ENCODE results near the gene SHOC2.

SHOC2 gene

DNA sequence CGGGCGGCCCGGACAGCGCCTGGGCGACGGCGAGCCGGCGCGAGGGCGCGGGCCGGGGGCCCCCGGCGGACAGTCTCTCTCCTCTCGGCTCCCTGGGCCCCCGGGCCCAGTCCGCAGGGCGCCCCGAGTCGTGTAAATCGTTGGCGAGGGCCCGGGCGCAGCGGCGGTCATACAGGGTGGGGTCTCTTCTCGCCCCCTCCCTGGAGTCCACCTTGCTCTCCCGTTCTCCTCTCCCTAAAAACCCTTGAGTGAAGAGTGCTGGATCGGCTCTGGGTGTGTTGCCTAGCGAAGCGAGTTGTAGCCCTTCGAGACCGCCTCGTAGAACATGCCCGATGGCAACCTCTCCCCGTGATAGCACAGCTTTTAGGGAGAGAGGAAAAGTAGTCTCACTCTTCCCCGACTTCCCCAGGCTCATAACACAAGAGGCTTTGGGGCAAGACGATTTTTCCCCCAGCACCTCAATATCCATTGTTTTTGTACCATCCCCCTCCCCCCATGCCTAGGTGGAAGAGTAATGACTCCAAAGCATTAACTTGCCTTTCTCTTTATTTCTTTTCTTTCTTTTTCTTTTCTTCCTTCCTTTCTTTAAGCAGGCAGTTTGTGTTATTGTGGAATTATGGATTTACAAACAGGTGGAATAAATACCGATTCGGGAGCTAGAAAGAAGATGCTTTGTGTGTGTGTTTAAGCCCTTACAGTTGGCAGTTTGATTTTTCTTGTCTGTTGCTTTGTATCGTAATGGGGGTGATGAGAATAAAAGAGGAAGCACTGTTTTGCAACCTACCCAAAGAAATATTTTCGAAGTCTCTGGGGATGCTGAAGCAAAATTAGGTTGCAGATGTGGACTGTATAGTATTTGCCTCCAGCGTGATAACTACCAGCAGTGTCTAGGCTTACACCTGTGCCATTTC, 822 bp downstream of the SHOC2 start:
- Histone ChIP-seq H4K8ac (ENCODE audit: low read depth, low read length) (no peak overlapping the region), H3K4ac (ENCODE audit: low read depth, low read length) (peak overlapping the region; percentile 72), H3K4me3 (ENCODE audit: low read length) (peak overlapping the region; percentile 87), H3K79me1 (ENCODE audit: low read length) (peaks cover 2% of the 10 kb centered on the region), H3K27me3 (ENCODE audit: insufficient read depth, low read length, poor library complexity) (no peaks in the 10 kb centered on the region), H3K23ac (ENCODE audit: low read length) (no peak overlapping the region), H3K4me1 (ENCODE audit: control insufficient read depth, low read depth, low read length) (peaks cover 5% of the 10 kb centered on the region), H3K79me2 (ENCODE audit: control insufficient read depth, insufficient read depth, low read length) (peaks cover 19% of the 10 kb centered on the region), H3K27ac (ENCODE audit: low read depth, low read length) (peak overlapping the region; percentile 93), H2BK120ac (ENCODE audit: low read depth, low read length) (peak overlapping the region; percentile 4), H3K36me3 (ENCODE audit: control insufficient read depth, insufficient read depth, low read length) (no peaks in the 10 kb centered on the region), H2AK5ac (ENCODE audit: low read length) (no peak overlapping the region), H3K9ac (ENCODE audit: low read length) (peak overlapping the region; percentile 86), H2BK15ac (replicated peaks; ENCODE audit: low read depth) (no peak overlapping the region), H3K18ac (ENCODE audit: low read length) (peak overlapping the region; percentile 78), H4K5ac (ENCODE audit: low read length) (no peak overlapping the region), H2BK5ac (ENCODE audit: low read length) (no peak overlapping the region), H3K56ac (ENCODE audit: low read length) (peak overlapping the region; percentile 95), H3K4me2 (ENCODE audit: low read length) (peak overlapping the region; percentile 33)
- peak; percentile 80 for DNase-seq
- no CpG with 5 or more reads among the region's 44 CpGs for WGBS (ENCODE audit: extremely low coverage, insufficient coverage, low lambda C conversion rate)

- DNase-seq = no peak
- H3K36me3 ChIP-seq (ENCODE audit: control insufficient read depth, insufficient read depth, low read length) = no peaks in the 10 kb centered on the region
- H4K5ac ChIP-seq (ENCODE audit: low read length) = no peak overlapping the region
- H3K18ac ChIP-seq (ENCODE audit: low read length) = no peak overlapping the region
- no peak overlapping the region for H3K23ac ChIP-seq (ENCODE audit: low read length)
- H3K4me2 ChIP-seq (ENCODE audit: low read length) = no peak overlapping the region
- no peaks in the 10 kb centered on the region for H3K4me1 ChIP-seq (ENCODE audit: control insufficient read depth, low read depth, low read length)
- no peak overlapping the region for H3K4me3 ChIP-seq (ENCODE audit: low read length)
- H3K4ac ChIP-seq (ENCODE audit: low read depth, low read length) = no peak overlapping the region
- no peak overlapping the region for H2AK5ac ChIP-seq (ENCODE audit: low read length)
- no CpG with 5 or more reads among the region's 2 CpGs for WGBS (ENCODE audit: extremely low coverage, insufficient coverage, low lambda C conversion rate)
- no peak overlapping the region for H4K8ac ChIP-seq (ENCODE audit: low read depth, low read length)
- H2BK5ac ChIP-seq (ENCODE audit: low read length) = no peak overlapping the region
- H3K27ac ChIP-seq (ENCODE audit: low read depth, low read length) = no peak overlapping the region
- H3K9ac ChIP-seq (ENCODE audit: low read length) = no peak overlapping the region
- H3K79me1 ChIP-seq (ENCODE audit: low read length) = peaks cover 4% of the 10 kb centered on the region
- no peaks in the 10 kb centered on the region for H3K27me3 ChIP-seq (ENCODE audit: insufficient read depth, low read length, poor library complexity)
- no peak overlapping the region for H2BK120ac ChIP-seq (ENCODE audit: low read depth, low read length)
- no peak overlapping the region for H3K56ac ChIP-seq (ENCODE audit: low read length)
- peaks cover 38% of the 10 kb centered on the region for H3K79me2 ChIP-seq (ENCODE audit: control insufficient read depth, insufficient read depth, low read length)
- no peak overlapping the region for H2BK15ac ChIP-seq (replicated peaks; ENCODE audit: low read depth)
Measured at GRCh38 chr10:110923856-110924493, 4.6 kb downstream of the SHOC2 start.

DNA sequence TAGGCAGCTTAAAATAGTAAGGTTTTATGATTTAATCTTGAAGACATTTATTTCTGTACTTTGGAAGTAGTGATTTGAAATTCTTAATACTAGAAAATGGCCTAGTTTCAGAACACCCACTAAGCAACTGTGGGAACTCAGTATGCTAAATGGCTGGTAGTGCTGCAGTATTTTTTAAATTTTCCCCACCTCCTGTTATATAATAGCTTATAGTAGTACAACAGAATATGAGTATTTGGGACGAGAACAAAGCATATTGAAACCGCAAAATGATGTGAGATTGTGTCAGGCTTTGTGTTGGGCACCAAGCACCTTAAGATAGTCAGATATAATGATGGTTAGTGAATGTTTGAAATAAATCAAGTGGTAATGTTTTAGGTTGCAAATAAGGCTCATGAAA, 8.1 kb downstream of the SHOC2 start:
- H3K79me2 ChIP-seq (ENCODE audit: control insufficient read depth, insufficient read depth, low read length) = peaks cover 30% of the 10 kb centered on the region
- no peak overlapping the region for H3K27ac ChIP-seq (ENCODE audit: low read depth, low read length)
- no peak overlapping the region for H2AK5ac ChIP-seq (ENCODE audit: low read length)

DNA sequence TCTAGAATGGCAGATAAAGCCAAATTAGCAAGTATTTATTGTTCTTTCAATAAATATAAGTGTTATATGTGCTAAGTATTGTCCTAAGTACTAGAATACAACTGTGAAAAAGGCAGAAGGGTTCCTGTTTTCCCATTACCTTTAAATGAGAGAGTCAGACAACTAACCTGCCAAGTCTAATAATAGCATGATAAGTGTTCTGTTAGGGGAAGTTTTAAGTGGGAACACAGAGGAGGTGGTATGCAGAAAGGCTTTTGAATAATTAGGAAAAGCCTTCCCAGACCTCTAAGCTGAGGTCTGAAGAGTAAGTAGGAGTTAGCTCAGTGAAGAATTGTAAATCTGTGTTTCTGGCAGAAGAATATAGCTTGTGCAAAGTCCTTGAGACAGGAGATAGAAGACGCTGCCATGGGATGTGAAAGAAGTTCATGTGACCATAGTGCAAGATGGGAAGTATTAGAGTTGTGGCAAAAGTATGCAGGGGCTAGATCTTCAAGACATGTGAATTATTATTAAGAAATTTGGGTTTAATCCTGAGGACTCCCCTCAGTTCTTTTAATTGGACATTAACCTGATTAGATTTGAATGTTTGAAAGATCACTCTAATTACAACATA, 12.5 kb downstream of the SHOC2 start:
- H3K36me3 ChIP-seq (ENCODE audit: control insufficient read depth, insufficient read depth, low read length) = no peaks in the 10 kb centered on the region
- H3K4ac ChIP-seq (ENCODE audit: low read depth, low read length) = no peak overlapping the region
- no peak overlapping the region for H2AK5ac ChIP-seq (ENCODE audit: low read length)
- no peak overlapping the region for H3K56ac ChIP-seq (ENCODE audit: low read length)
- H4K8ac ChIP-seq (ENCODE audit: low read depth, low read length) = no peak overlapping the region
- H2BK120ac ChIP-seq (ENCODE audit: low read depth, low read length) = no peak overlapping the region
- H3K27me3 ChIP-seq (ENCODE audit: insufficient read depth, low read length, poor library complexity) = no peaks in the 10 kb centered on the region
- H3K23ac ChIP-seq (ENCODE audit: low read length) = no peak overlapping the region
- H2BK5ac ChIP-seq (ENCODE audit: low read length) = no peak overlapping the region
- no peak overlapping the region for H3K18ac ChIP-seq (ENCODE audit: low read length)
- H3K4me3 ChIP-seq (ENCODE audit: low read length) = no peak overlapping the region
- peak; percentile 37 for DNase-seq
- H4K5ac ChIP-seq (ENCODE audit: low read length) = no peak overlapping the region
- H3K27ac ChIP-seq (ENCODE audit: low read depth, low read length) = no peak overlapping the region
- no peak overlapping the region for H2BK15ac ChIP-seq (replicated peaks; ENCODE audit: low read depth)
- H3K79me2 ChIP-seq (ENCODE audit: control insufficient read depth, insufficient read depth, low read length) = peaks cover 32% of the 10 kb centered on the region
- peaks cover 7% of the 10 kb centered on the region for H3K79me1 ChIP-seq (ENCODE audit: low read length)
- no peak overlapping the region for H3K4me2 ChIP-seq (ENCODE audit: low read length)
- peaks cover 3% of the 10 kb centered on the region for H3K4me1 ChIP-seq (ENCODE audit: control insufficient read depth, low read depth, low read length)
- no CpG with 5 or more reads among the region's 1 CpG for whole genome bisulfite sequencing (ENCODE audit: extremely low coverage, insufficient coverage, low lambda C conversion rate)
- no peak overlapping the region for H3K9ac ChIP-seq (ENCODE audit: low read length)

More for the DNA sequence above, 8.1 kb downstream of the SHOC2 start:
- H3K56ac ChIP-seq (ENCODE audit: low read length) = no peak overlapping the region
- no peak for DNase-seq
- no peaks in the 10 kb centered on the region for H3K36me3 ChIP-seq (ENCODE audit: control insufficient read depth, insufficient read depth, low read length)
- no peak overlapping the region for H3K4me2 ChIP-seq (ENCODE audit: low read length)
- H3K4me3 ChIP-seq (ENCODE audit: low read length) = no peak overlapping the region
- no peak overlapping the region for H2BK120ac ChIP-seq (ENCODE audit: low read depth, low read length)
- peaks cover 3% of the 10 kb centered on the region for H3K4me1 ChIP-seq (ENCODE audit: control insufficient read depth, low read depth, low read length)
- H4K5ac ChIP-seq (ENCODE audit: low read length) = no peak overlapping the region
- H3K9ac ChIP-seq (ENCODE audit: low read length) = no peak overlapping the region
- H2BK5ac ChIP-seq (ENCODE audit: low read length) = no peak overlapping the region
- H3K79me1 ChIP-seq (ENCODE audit: low read length) = peaks cover 4% of the 10 kb centered on the region
- H4K8ac ChIP-seq (ENCODE audit: low read depth, low read length) = no peak overlapping the region
- no peak overlapping the region for H3K23ac ChIP-seq (ENCODE audit: low read length)
- H3K27me3 ChIP-seq (ENCODE audit: insufficient read depth, low read length, poor library complexity) = no peaks in the 10 kb centered on the region
- no peak overlapping the region for H3K4ac ChIP-seq (ENCODE audit: low read depth, low read length)
- no peak overlapping the region for H3K18ac ChIP-seq (ENCODE audit: low read length)
- H2BK15ac ChIP-seq (replicated peaks; ENCODE audit: low read depth) = no peak overlapping the region
- WGBS (ENCODE audit: extremely low coverage, insufficient coverage, low lambda C conversion rate) = no CpG with 5 or more reads among the region's 2 CpGs

DNA sequence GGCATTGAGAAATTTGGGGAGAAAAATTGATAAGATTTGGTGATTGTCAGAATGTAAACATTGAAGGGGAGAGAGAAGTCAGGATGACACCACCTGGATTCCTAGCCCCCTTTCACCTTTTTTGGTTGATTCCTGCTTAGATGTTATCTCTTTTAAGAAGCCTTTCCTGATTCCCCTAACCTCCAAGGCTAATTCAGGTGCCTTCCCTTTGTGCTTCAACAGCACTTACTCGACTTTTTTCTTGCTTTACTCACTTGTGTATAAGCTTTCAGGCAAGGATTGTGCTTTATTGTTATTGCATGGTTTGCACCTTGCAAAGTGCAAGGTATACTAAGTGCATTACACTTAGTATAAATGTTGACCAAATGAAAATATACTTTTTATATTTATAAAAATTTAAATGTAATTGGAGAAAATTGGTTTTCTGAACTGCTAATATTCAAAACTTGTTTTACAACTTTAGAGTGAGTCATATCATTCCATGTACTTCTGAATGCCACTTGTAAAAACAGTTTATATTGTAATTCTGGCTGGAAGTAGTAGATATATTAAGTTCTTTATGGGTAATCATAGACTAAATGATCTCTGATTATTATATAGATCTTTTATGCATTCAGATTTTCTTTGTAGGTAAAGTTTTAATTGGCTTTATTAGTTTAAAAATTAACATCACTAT, 13.2 kb downstream of the SHOC2 start:
- DNase-seq = peak; percentile 73
- Histone ChIP-seq H3K27me3 (ENCODE audit: insufficient read depth, low read length, poor library complexity) (no peaks in the 10 kb centered on the region), H3K27ac (ENCODE audit: low read depth, low read length) (no peak overlapping the region), H2BK5ac (ENCODE audit: low read length) (no peak overlapping the region), H3K4me2 (ENCODE audit: low read length) (no peak overlapping the region), H4K8ac (ENCODE audit: low read depth, low read length) (no peak overlapping the region), H2BK15ac (replicated peaks; ENCODE audit: low read depth) (no peak overlapping the region), H3K23ac (ENCODE audit: low read length) (no peak overlapping the region), H3K4me3 (ENCODE audit: low read length) (no peak overlapping the region), H4K5ac (ENCODE audit: low read length) (no peak overlapping the region), H3K79me2 (ENCODE audit: control insufficient read depth, insufficient read depth, low read length) (peaks cover 29% of the 10 kb centered on the region), H2AK5ac (ENCODE audit: low read length) (no peak overlapping the region), H3K9ac (ENCODE audit: low read length) (no peak overlapping the region), H3K56ac (ENCODE audit: low read length) (no peak overlapping the region), H2BK120ac (ENCODE audit: low read depth, low read length) (no peak overlapping the region), H3K4ac (ENCODE audit: low read depth, low read length) (no peak overlapping the region), H3K4me1 (ENCODE audit: control insufficient read depth, low read depth, low read length) (peaks cover 3% of the 10 kb centered on the region), H3K18ac (ENCODE audit: low read length) (no peak overlapping the region), H3K79me1 (ENCODE audit: low read length) (peaks cover 6% of the 10 kb centered on the region), H3K36me3 (ENCODE audit: control insufficient read depth, insufficient read depth, low read length) (no peaks in the 10 kb centered on the region)
- no CpG with 5 or more reads among the region's 1 CpG for WGBS (ENCODE audit: extremely low coverage, insufficient coverage, low lambda C conversion rate)
